Fibroblast of skin of right quadriceps (primary cell): ENCODE data around the gene ADARB2.
"Not testable (repeated sequence)": the region's sequence is repeated elsewhere in the genome, so short reads cannot be mapped to it uniquely, and the experiment has no call there.

ENCODE experiments used
- DNase-seq: peaks from one replicate; pipeline ENCODE4 v3.0.0-alpha.2; 2013

The ADARB2 gene

DNA sequence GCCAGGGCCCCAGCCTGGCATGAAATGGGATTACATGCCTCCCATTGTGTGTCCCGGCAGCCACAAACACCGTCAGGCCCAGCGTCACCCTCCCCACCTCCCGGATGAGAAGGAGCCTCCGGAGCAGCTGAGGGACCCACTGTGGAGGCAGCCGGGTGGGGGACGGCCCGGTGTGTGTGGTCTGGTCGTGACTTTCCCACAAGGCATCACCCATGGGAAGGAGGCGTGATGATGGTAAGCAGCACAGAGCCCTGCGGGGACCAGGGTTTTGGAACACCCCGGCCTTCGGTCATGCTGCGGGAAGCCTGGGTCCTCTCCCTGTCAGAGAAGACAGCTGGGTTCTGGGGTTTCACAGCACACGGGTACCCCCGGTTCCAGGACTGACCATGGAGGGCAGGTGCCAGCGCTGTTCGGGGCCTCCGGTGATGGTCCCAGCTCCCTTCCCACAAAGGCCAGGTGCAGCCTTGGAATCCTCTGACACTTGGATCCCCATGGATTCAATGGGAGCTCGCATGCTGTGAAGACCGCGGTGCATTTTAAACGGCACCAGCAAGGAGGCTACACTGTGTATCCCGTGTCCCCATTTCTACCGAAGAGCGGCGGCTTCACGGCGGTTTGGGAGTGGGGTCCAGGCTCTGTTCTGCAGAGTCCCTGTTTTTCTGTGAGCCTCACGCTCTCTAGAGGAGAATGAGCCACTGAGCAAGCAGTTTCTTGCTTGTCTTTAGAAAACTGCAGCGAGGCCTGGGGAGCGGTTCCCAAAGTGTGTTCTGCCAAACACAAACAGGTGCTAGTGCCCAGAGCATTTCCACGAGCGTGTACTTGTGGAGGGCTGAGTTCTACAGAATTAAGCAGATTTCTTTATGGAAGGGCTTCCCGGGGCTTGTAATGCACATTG is 336.0 kb downstream of the ADARB2 start:
- DNase-seq = no peak

- no peak for DNase-seq
These were observed 336.9 kb downstream of the ADARB2 start for GRCh38 chr10:1400101-1401070.

DNA sequence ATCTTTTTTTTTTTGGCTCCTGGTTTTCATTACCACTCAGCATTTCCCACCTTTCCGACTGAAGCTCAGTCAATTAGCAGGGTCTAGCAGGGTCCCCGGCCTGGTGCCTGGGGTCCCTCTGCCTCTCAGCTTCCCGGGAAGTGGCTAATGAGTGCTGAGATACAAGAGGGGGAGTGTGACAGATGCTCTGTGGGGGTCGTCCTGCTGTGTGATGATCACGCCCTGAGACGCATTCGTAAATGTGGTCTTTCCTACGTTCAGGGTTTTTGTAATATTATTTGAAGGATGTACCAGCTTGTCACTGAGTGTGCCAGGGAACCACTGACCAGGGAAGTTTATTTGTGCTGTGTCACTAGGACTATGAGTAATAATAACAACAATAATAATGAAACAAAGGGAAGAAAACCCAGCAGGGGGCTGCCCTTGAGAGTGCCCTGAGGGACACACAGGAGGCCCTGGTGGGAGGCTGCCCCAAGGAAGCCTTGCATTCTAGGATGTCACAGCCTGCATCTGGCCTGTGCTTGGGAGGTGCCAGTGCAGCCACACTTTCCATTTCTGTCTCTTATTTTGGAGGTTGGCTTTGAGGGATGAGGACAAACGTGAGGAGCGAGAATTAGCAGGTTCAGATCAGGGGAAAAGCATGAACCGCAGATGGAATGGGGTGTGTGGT is 337.8 kb downstream of the ADARB2 start:
- no peak for DNase-seq

GRCh38 chr10:1398626-1399410 is 338.5 kb downstream of the ADARB2 start:
- DNase-seq = no peak

DNA sequence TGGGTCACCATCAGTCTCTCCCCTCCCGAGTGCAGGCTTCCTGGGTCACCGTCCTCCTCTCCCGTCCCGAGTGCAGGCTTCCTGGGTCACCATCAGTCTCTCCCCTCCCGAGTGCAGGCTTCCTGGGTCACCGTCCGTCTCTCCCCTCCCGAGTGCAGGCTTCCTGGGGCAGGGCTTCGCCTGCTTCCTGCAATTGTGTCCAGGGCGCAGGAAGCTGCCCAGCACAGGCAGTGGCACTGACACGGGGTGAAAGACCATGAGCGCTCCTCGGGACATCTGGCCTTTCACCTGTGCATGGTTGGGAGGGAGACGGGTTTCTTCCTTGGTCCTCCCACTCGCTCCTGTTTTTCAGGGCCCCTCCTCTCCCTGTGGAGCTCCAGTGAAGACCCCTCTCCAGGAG is 339.2 kb downstream of the ADARB2 start:
- DNase-seq = not testable (repeated sequence)

- DNase-seq = no peak
These were observed 341.1 kb downstream of the ADARB2 start for GRCh38 chr10:1396297-1396635.

GRCh38 chr10:1395481-1396296 is 341.6 kb downstream of the ADARB2 start:
- no peak for DNase-seq

DNA sequence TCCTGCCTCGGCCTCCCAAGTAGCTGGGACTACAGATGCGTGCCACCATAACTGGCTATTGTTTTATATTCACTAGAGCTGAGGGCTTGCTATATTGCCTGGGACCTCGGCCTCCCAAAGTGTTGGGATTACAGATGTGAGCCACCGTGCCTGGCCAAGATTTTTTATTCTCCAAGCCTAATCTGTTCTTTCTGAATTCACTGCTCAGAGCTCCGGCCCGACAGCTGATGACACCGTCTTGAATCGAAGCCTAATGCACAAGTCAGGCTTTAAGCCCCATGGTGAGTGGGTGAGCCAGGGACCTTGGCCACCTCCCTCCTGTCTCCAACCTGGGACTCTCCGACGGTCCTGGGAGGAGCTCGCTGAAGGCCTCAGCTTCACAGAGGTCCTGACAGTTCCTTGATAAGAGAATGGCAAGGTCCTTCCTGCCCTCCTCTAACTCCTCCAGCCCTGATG is 342.3 kb downstream of the ADARB2 start:
- DNase-seq = no peak

DNA sequence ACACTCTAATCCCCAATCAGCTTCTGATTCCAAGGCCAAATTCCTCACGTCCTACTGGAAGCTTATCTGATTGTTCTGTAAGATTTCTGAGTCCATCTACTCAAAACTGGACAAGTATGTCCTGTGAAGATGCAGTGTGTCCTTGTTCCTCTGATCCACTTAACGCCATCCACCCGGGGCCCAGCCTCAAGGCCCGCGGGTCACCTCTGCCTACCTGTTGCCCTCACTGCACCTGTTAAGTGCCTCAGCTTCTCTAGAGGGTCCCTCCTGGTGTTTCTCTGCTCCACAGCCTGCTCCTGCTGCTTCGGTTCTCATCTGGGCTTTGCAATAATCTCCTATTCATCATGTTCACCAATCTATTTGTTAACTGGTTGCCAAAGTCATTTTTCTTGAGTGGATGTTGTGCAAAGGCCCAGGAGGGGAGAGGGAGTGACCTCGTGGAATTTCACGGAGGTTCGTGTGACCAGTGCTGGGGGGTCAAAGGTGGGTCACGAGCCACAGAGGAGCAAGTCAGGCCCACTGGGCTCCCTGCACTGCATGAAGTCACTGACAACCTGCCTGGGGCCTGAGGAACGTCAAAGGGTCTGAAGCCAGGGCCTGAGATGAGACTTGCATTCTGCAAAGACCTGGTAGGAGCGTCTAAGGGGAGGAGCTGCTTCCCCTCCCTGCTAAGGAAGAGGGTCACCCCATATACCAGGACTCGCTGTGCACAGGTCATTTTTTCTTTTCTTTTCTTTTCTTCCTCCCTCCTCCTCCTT is 343.0 kb downstream of the ADARB2 start:
- DNase-seq = no peak

GRCh38 chr10:1393481-1393880 is 343.8 kb downstream of the ADARB2 start:
- DNase-seq = no peak

GRCh38 chr10:1392127-1392526 is 345.2 kb downstream of the ADARB2 start:
- no peak for DNase-seq

DNA sequence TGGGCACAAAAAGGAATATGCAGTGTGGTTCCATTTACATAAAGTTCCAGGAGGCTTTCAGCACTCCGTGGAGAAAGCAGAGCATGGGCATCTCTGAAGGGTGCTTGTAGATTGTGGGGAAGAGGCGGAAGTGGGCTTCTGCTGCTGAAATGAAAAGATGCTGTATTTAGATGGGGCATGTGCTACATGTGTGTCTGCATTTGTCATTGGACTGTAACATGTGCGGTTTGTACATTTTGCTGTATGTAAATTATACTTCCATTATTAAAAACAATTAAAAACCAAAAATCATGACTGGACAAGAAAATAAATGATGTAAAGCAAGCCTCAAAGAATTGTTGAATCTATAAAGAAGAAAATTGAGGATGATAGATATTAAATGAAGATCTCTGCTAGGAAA is 347.1 kb downstream of the ADARB2 start:
- no peak for DNase-seq

DNA sequence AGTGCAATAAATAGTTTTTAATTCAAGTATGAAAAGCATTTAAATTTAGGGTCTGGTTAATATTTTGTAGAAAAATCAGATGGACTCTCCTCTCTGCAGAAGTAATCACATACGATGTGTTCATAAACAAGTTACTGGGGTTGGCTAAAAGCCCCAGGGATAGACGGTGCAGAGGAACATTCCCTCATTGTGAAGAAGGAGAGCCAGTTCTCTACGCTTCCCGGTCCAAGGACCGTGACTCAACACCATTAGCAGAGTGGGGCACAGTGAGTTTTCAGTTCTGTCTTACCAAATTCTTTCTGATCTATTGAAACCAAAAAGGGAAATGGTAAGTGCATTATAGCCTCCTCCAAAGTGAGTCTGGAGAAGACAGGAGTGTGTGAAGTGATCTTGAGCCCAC is 353.3 kb downstream of the ADARB2 start:
- DNase-seq = no peak

- no peak for DNase-seq
These were observed 354.6 kb downstream of the ADARB2 start for GRCh38 chr10:1382711-1383110.

GRCh38 chr10:1381339-1381738 is 356.0 kb downstream of the ADARB2 start:
- DNase-seq = no peak

DNA sequence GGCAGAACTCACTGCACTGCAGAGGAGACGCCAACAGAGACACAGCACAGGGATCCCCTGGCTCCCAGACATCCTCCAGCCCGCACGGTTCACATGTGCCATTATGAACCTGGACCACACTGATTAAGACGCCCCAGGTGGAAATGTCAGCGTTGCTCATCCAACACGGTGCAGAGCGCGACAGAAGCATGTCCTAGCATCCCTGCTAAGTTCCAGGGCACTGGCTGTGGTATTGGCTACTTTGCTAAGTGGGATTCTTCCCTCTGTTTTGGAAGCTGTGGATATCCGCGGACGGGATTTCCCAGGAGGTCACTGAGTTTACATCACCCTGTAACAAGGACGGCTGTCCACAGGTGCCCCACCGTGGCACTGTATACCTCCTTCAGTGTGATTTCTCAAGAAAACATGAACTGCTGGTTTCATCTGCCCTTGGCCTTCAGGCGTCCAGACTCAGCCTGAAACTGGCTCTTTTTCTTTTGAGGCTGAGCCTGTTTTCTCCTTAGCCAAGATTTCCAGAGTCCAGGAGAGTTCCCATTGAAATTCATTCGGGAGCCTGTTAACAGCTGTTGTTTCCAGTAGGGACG is 357.1 kb downstream of the ADARB2 start:
- no peak for DNase-seq

DNA sequence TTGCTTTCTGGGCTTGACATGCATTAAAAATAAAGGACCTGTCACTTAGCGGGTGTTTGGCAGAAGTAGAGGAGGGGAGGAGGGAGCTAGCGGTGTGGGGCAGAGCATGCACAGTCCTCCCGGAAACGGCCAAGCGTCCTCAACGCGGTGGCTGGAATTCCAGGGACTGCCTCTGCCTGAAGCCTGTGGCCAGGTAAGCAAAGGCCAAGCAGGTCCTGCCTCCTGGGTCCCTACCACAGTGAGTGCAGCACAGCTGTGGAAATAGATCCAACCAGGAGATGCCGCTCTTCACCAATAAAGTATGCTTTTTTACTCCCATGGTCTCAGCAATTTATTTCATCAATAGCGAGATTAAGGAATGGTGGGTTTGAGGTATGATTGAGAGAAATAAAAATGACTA is 357.7 kb downstream of the ADARB2 start:
- DNase-seq = no peak

DNA sequence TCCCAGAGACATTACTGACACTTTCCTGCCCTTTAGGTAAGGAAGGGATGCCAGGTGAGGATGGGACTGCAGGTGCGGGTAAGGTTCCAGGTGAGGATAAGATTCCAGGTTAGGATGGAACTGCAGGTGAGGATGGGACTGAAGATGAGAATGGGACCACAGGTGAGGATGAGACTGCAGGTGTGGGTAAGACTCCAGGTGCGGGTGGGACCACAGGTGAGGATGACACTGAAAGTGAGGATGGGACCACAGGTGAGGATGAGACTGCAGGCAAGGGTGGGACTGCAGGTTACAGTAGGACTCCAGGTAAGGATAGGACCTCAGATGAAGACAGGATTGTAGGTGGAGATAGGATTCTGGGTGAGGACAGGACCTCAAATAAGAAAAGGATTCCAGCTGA is 358.9 kb downstream of the ADARB2 start:
- DNase-seq = no peak

DNA sequence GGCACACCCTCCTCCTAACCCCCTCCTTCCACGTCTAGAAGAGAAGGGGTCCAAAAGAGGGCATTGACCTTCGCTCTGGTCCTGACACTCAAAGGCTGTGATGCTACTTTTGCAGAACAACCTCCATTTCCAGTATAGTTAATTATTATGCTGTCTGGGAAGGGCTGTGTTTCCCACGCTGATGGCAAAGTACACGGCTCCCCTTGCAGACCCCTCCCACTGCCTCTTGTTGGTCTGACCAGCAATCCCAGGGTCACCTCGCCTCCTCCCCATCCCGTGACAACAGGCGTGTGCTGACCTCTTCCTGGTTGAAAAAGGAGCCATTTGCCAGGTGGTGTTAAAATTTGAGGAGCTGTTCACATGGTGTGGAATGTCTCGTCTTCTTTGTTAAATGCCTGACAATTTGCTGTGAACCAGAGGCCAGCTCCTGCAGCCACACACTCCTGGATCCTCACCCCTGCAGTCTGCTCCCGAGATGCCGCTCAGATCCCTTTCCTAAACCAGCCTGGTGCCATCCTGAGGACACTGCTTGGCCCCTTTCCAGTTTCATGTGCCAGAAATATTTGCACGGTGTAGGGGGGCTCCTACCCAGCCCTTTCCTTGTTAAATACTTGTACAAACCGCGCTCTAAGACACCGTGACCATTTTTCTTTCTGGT is 359.5 kb downstream of the ADARB2 start:
- DNase-seq = no peak

GRCh38 chr10:1377231-1377630 is 360.1 kb downstream of the ADARB2 start:
- no peak for DNase-seq
